Thoracic aorta (tissue), 2 donors: ENCODE results near the gene LFNG. TPM values are rescaled to one million over a fixed set of nuclear protein-coding genes. Genes with fewer than 3 reads are reported as not detected.
A peak's percentile ranks its signal among the peaks of the same experiment; 100 is the strongest.

Source experiments
- ATAC-seq: fragments of 150-250 bp; one replicate; pipeline ENCODE4 v1.8.0; 2017; ENCODE audit warnings: low read depth; ENCODE audit not compliant: insufficient number of reproducible peaks, low FRiP score
- DNase-seq: peaks from one replicate; pipeline ENCODE4 v3.0.0-alpha.2; 2020; ENCODE audit warnings: low spot score
- H3K27ac ChIP-seq, 2 donors: fragments of 200-600 bp; sonication (generic); 1 replicate in 1 of 2; 2 replicates in 1 of 2; pipeline ENCODE4 v1.5.1; 2016; ENCODE audit warnings: mild to moderate bottlenecking in 2 of 2, moderate library complexity in 2 of 2
- H3K27me3 ChIP-seq: fragments of 200-600 bp; sonication (generic); replicated peaks from 2 replicates; pipeline ENCODE4 v1.6.0; 2016; ENCODE audit warnings: mild to moderate bottlenecking; ENCODE audit not compliant: insufficient read depth
- H3K36me3 ChIP-seq: fragments of 200-600 bp; sonication (generic); one replicate; pipeline ENCODE4 v1.5.1; 2016
- H3K4me1 ChIP-seq, 2 donors: fragments of 200-600 bp; sonication (generic); 1 replicate in 1 of 2; 2 replicates in 1 of 2; pipeline versions ENCODE4 v1.5.1 to v1.6.0; 2016; ENCODE audit warnings: low read depth in 2 of 2, mild to moderate bottlenecking in 1 of 2; ENCODE audit not compliant: control insufficient read depth in 1 of 2
- H3K4me3 ChIP-seq: fragments of 200-600 bp; sonication (generic); 2 replicates; pipeline ENCODE4 v1.5.1; 2016; ENCODE audit warnings: mild to moderate bottlenecking
- H3K9me3 ChIP-seq: fragments of 200-600 bp; sonication (generic); 2 replicates; pipeline ENCODE4 v1.5.1; 2016
- total RNA-seq, 2 donors: library from RNA; depleted of rRNA; stranded (reverse); fragments of >200 nt; gene quantifications; one replicate each; pipeline versions ENCODE4 v1.1.0 to v1.2.3, GENCODE V29; 2016
- TF ChIP-seq, protein P1 (sequence below): fragments of 200-600 bp; sonication (generic); IDR thresholded peaks from one replicate; pipeline ENCODE4 v1.5.1; 2019; ENCODE audit warnings: antibody characterized with exemption

LFNG gene
- total RNA-seq, 2 donors from 2014 or later: 8.0 to 24.1 TPM

DNA sequence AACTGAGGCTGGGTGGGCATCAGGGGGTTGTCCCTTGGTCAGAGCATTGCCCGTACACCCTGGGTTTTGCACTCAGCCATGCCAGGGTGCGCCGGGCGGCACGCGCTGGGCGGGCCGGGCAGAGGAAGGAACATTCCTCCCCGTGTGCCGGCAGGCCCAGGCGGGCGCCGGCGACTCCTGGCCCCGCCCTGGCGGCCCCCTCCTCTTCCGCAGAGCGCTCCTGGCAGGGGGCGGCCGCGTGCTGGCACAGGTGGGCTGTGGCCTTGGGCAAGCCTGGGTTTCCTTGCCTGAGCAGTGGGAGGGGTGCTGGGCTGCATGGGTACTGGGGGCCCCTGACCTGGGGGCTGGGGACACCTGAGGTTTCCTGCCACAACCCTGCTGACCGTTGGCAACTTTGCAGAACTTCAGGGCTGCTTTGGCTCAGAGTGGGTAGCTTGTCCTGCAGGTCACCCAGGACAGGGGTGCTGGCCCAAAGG, 3.9 kb downstream of the LFNG start:
- ATAC-seq: no peak

DNA sequence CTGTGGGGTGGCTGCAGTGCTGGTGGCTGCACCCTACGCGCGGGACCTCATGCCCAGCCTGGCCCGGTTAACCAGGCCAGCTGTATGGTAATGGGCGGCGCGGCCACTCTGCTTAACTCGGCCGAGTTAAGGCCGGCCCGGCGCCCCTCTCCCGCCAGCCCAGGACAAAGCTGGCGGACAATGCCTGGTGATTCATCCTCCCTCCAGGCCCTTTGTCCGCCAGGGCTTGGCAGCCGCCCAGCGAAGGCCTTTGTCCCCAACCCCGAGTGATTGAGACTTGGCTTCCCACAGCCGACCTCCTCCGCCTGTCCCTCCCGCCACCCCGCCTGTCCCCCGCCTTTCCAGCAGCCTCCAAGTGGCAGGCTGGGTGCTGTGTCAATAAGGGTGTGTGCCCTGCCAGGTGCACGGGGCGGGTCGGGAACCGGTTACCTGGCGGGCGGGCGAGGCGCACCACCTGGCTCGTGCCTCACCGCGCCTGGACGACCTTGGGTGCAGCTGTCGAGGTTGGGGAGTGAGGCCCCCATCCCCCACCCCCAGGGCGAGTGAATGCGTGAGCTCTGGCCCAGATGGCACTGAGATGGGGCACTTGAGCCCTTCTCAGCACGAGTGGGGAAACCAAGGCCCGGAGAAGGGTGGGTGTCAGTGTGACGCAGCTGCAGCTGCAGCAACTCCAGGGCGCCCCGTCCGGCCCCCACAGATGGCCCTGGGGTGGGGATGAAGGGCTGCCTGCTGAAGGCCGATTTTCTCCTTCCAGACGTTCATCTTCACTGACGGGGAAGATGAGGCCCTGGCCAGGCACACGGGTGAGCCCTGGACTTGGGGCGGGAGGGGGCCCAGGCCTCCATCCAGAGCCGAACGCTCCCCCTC, 4.6 kb downstream of the LFNG start:
- Histone ChIP-seq H3K36me3 (no peaks in the 10 kb centered on the region), H3K4me1 (peaks cover 6 to 35% of the 10 kb centered on the region in 2 donors), H3K27ac (no peak overlapping the region), H3K27me3 (no peaks in the 10 kb centered on the region), H3K4me3 (peak overlapping the region; percentile 66), H3K9me3 (no peaks in the 10 kb centered on the region)
- no peak for ATAC-seq
- no peak for DNase-seq
- TF ChIP-seq, protein P1, sequence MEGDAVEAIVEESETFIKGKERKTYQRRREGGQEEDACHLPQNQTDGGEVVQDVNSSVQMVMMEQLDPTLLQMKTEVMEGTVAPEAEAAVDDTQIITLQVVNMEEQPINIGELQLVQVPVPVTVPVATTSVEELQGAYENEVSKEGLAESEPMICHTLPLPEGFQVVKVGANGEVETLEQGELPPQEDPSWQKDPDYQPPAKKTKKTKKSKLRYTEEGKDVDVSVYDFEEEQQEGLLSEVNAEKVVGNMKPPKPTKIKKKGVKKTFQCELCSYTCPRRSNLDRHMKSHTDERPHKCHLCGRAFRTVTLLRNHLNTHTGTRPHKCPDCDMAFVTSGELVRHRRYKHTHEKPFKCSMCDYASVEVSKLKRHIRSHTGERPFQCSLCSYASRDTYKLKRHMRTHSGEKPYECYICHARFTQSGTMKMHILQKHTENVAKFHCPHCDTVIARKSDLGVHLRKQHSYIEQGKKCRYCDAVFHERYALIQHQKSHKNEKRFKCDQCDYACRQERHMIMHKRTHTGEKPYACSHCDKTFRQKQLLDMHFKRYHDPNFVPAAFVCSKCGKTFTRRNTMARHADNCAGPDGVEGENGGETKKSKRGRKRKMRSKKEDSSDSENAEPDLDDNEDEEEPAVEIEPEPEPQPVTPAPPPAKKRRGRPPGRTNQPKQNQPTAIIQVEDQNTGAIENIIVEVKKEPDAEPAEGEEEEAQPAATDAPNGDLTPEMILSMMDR: no peak

More for the DNA sequence above, 3.9 kb downstream of the LFNG start:
- no peak for DNase-seq
- H3K27me3 ChIP-seq: no peaks in the 10 kb centered on the region
- no peak overlapping the region for H3K27ac ChIP-seq
- H3K9me3 ChIP-seq: no peaks in the 10 kb centered on the region
- no peaks in the 10 kb centered on the region for H3K36me3 ChIP-seq
- peaks cover 6 to 39% of the 10 kb centered on the region in 2 donors for H3K4me1 ChIP-seq
- TF ChIP-seq, protein P1: no peak
- H3K4me3 ChIP-seq: peak overlapping the region; percentile 66

DNA sequence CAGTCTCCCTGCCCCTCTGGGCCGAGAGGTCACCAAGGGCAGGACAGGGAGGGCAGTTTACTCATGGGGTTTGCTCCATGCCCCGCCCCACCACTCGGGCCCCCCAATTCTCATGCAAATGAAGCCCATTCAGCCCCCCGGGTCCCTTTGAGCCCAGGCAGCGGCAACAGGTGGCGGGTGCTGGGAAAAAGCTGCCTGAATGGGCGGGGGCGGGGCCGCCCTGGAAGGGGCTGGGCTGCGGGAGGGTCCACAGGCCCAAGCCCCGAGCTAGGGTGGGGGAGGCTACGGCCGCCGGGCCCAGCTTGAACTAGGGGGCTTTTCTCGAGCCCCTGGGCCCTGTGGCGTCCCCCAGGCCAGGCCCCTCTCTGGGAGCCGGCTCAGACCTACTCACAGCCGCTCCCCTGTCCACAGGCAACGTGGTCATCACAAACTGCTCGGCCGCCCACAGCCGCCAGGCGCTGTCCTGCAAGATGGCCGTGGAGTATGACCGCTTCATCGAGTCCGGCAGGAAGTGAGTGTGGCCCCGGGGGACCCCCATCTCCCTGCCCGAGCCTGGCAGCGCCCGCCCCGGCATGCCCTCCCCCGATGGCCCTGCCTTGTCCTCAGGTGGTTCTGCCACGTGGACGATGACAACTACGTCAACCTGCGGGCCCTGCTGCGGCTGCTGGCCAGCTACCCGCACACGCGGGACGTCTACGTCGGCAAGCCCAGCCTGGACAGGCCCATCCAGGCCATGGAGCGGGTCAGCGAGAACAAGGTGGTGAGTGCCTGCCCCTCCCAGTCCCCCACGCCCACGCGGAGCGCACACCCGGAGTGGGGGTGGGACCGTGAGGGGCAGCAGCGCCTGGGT, 5.5 kb downstream of the LFNG start:
- Histone ChIP-seq H3K27me3 (no peaks in the 10 kb centered on the region), H3K36me3 (no peaks in the 10 kb centered on the region), H3K27ac (no peak overlapping the region), H3K4me3 (no peak overlapping the region), H3K9me3 (no peaks in the 10 kb centered on the region), H3K4me1 (peaks cover 6 to 32% of the 10 kb centered on the region in 2 donors)
- TF ChIP-seq, protein P1: no peak
- ATAC-seq: no peak
- DNase-seq: no peak

DNA sequence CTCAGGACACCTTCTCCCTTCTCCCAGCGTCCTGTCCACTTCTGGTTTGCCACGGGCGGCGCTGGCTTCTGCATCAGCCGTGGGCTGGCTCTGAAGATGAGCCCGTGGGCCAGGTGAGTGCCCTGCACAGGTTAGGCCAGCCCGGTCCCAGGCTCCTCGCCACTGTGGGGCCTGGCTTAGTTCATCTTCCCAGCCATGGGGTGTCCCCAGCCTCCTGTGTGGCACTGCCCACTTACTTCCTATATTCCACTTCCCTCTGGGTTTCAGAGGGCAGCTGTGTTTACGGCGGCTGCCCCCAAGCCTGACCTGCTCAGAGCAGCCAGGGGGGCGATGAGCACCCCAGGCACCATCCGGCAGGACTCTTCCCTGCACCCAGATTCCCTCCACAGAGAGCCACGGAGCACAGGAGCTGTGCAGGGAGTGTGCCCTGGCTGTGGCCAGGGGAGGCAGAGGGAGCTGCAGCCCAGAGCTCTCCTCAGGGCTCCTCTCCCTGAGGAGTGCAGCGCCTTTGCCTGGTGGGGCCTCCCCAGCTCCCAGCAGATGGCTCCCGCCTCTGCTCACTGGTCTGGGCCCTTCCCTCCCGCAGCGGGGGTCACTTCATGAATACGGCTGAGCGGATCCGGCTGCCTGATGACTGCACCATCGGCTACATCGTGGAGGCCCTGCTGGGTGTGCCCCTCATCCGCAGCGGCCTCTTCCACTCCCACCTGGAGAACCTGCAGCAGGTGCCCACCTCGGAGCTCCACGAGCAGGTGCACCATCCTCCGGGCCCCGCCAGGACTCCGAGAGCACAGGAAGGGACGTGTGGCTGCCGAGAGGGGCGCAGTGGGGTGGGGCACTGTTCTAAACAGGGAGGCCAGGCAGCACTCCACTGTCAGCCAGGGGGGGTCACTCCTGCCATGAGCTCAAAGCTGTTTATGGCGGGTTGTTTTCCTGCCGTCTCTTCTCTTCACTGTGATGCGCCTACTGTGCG, 6.4 kb downstream of the LFNG start:
- no peaks in the 10 kb centered on the region for H3K9me3 ChIP-seq
- ATAC-seq (no peak), DNase-seq (no peak)
- H3K27me3 ChIP-seq: no peaks in the 10 kb centered on the region
- H3K4me3 ChIP-seq: no peak overlapping the region
- peaks cover 6 to 31% of the 10 kb centered on the region in 2 donors for H3K4me1 ChIP-seq
- H3K27ac ChIP-seq: no peak overlapping the region
- TF ChIP-seq, protein P1: no peak
- H3K36me3 ChIP-seq: no peaks in the 10 kb centered on the region
